Measurements from ENCODE around the gene ILF2.

The ILF2 gene

DNA sequence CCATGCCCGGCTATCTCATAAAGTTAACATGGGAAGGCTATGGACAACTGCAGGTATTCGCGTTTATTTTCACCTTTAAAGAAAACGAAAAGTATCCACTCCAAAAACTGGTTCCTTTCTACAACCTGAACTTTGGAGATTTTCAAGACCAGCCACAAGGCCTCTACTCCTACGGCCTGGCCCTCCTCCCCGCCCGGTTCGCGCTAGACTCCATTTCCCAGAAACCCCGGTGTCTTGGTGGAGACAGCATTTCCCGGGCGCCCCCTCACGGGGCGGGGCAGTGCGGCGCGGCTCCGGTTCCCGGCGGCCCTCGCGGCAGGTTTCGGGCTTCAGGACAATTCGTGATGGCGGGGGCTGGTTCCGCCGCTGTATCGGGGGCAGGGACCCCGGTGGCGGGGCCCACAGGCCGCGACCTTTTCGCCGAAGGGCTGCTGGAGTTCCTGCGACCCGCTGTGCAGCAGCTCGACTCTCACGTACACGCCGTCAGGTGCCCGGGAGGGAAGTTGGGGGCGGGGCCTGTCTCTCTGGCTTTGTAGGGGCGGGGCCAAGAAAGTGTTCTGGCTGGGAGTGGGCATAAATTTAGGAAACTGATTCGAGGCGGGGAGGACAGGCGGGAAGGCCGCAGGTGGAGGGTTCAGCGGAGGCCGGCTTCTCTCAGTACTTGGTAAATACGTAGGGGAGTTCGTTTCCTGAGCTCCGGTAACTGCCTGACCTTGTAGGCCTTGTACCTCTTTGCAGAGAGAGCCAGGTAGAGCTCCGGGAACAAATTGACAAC is 12.2 kb downstream of the ILF2 start, which contains the start of gene SNAPIN:
Gene SNAPIN (plus strand): TSS at position 304 of the 775 bp plus-strand sequence. CDS start 41 bp downstream, at position 345.
- DNase-seq (ENCODE audit: low read depth, low spot score): no peak
- Histone ChIP-seq H3K9ac (ENCODE audit: insufficient read length) (peak within 1 kb of the TSS; percentile 91), H3K4me3 (peak within 1 kb of the TSS; percentile 99), H3K36me3 (ENCODE audit: insufficient read depth, low read length) (peaks cover 30% of the 10 kb centered on the region), H3K9me3 (ENCODE audit: low read depth, low read length) (no peaks in the 10 kb centered on the region), H3K27ac (peak within 1 kb of the TSS; percentile 76)
- TF ChIP-seq FOXP2 (optimal IDR thresholded peaks at IDR 0.05; ENCODE audit: control extremely low read depth, extremely low read length, insufficient read depth) (no peak), POLR2AphosphoS5 (IDR thresholded peaks at IDR 0.05; ENCODE audit: borderline replicate concordance, low read depth, low read length) (peak; percentile 89)

GRCh38 chr1:153655333-153655732 is 15.5 kb downstream of the ILF2 start:
- H3K9me3 ChIP-seq (ENCODE audit: low read depth, low read length): no peaks in the 10 kb centered on the region
- H3K4me3 ChIP-seq: no peak overlapping the region
- no peak overlapping the region for H3K27ac ChIP-seq
- no peak overlapping the region for H3K9ac ChIP-seq (ENCODE audit: insufficient read length)
- no peaks in the 10 kb centered on the region for H3K36me3 ChIP-seq (ENCODE audit: insufficient read depth, low read length)
- no peak for DNase-seq (ENCODE audit: low read depth, low spot score)
- TF ChIP-seq FOXP2 (optimal IDR thresholded peaks at IDR 0.05; ENCODE audit: control extremely low read depth, extremely low read length, insufficient read depth) (no peak), EZH2 (IDR thresholded peaks at IDR 0.05) (no peak), POLR2AphosphoS5 (IDR thresholded peaks at IDR 0.05; ENCODE audit: borderline replicate concordance, low read depth, low read length) (no peak)

- TF ChIP-seq FOXP2 (optimal IDR thresholded peaks at IDR 0.05; ENCODE audit: control extremely low read depth, extremely low read length, insufficient read depth) (no peak), EZH2 (IDR thresholded peaks at IDR 0.05) (no peak), POLR2AphosphoS5 (IDR thresholded peaks at IDR 0.05; ENCODE audit: borderline replicate concordance, low read depth, low read length) (no peak)
- no peaks in the 10 kb centered on the region for H3K36me3 ChIP-seq (ENCODE audit: insufficient read depth, low read length)
- no peak for DNase-seq (ENCODE audit: low read depth, low spot score)
- no peak overlapping the region for H3K4me3 ChIP-seq
- no peak overlapping the region for H3K9ac ChIP-seq (ENCODE audit: insufficient read length)
- peak overlapping the region; percentile 48 for H3K27ac ChIP-seq
- no peaks in the 10 kb centered on the region for H3K9me3 ChIP-seq (ENCODE audit: low read depth, low read length)
These were observed 17.8 kb downstream of the ILF2 start for GRCh38 chr1:153652805-153653500.

GRCh38 chr1:153651771-153652170 is 19.0 kb downstream of the ILF2 start:
- Histone ChIP-seq H3K27ac (no peak overlapping the region), H3K36me3 (ENCODE audit: insufficient read depth, low read length) (no peaks in the 10 kb centered on the region; the same call in 1 of the 2 replicates)
- TF ChIP-seq FOXP2 (optimal IDR thresholded peaks at IDR 0.05; ENCODE audit: control extremely low read depth, extremely low read length, insufficient read depth): no peak
- no peak for TF ChIP-seq EZH2 (IDR thresholded peaks at IDR 0.05)
- TF ChIP-seq POLR2AphosphoS5 (IDR thresholded peaks at IDR 0.05; ENCODE audit: borderline replicate concordance, low read depth, low read length): no peak

GRCh38 chr1:153649863-153650235 is 20.9 kb downstream of the ILF2 start:
- Histone ChIP-seq H3K36me3 (ENCODE audit: insufficient read depth, low read length) (peaks cover 18% of the 10 kb centered on the region), H3K27ac (no peak overlapping the region), H3K9me3 (ENCODE audit: low read depth, low read length) (no peaks in the 10 kb centered on the region), H3K4me3 (no peak overlapping the region), H3K9ac (ENCODE audit: insufficient read length) (no peak overlapping the region)
- TF ChIP-seq POLR2AphosphoS5 (IDR thresholded peaks at IDR 0.05; ENCODE audit: borderline replicate concordance, low read depth, low read length) (no peak), FOXP2 (optimal IDR thresholded peaks at IDR 0.05; ENCODE audit: control extremely low read depth, extremely low read length, insufficient read depth) (no peak), EZH2 (IDR thresholded peaks at IDR 0.05) (no peak)
- no peak for DNase-seq (ENCODE audit: low read depth, low spot score)

More at GRCh38 chr1:153651771-153652170, 19.0 kb downstream of the ILF2 start:
- no peak for DNase-seq (ENCODE audit: low read depth, low spot score)
- Histone ChIP-seq H3K9ac (ENCODE audit: insufficient read length) (no peak overlapping the region), H3K9me3 (ENCODE audit: low read depth, low read length) (no peaks in the 10 kb centered on the region), H3K4me3 (no peak overlapping the region)

DNA sequence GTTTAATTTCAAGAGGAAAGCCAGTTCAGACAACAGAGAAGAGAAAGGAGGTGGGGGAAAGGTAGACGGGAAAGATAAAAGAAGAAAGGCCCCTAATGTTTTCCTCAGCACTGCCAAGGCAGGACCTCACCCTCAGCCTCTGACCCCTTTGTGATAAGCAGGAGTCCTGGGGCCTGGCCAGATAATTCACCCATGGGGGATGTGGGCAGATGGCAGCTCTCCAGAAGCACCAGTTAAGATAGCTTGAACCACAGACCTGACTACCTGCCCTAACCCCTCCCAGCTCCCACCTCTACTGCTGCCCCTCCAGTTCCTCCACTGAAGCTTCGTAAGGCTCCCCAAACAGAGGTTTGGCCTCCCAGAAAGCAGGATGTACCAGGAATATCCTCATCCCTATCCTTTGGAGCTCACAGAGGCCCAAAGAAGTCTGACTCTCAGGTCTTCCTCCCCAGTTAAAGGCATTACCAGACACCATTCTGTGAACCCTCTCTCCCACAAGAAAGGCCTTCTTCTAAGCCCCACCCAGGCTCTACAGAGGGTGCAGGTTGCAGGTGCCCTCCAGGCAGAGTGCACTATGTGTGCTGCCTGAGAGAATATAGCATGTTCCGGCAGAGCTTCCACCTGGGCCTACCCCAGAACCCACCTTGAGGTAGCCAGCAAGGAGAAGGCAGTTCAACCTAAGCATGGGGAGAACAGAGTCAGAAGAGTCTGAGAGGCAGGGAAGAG is 21.5 kb downstream of the ILF2 start:
- Histone ChIP-seq H3K4me3 (no peak overlapping the region), H3K27ac (no peak overlapping the region), H3K9me3 (ENCODE audit: low read depth, low read length) (no peaks in the 10 kb centered on the region), H3K9ac (ENCODE audit: insufficient read length) (no peak overlapping the region), H3K36me3 (ENCODE audit: insufficient read depth, low read length) (peaks cover 24% of the 10 kb centered on the region)
- TF ChIP-seq FOXP2 (optimal IDR thresholded peaks at IDR 0.05; ENCODE audit: control extremely low read depth, extremely low read length, insufficient read depth) (no peak), POLR2AphosphoS5 (IDR thresholded peaks at IDR 0.05; ENCODE audit: borderline replicate concordance, low read depth, low read length) (0 out of 2 replicates have a peak, but pooled peaks have one; percentile 38)
- no peak for DNase-seq (ENCODE audit: low read depth, low spot score)

DNA sequence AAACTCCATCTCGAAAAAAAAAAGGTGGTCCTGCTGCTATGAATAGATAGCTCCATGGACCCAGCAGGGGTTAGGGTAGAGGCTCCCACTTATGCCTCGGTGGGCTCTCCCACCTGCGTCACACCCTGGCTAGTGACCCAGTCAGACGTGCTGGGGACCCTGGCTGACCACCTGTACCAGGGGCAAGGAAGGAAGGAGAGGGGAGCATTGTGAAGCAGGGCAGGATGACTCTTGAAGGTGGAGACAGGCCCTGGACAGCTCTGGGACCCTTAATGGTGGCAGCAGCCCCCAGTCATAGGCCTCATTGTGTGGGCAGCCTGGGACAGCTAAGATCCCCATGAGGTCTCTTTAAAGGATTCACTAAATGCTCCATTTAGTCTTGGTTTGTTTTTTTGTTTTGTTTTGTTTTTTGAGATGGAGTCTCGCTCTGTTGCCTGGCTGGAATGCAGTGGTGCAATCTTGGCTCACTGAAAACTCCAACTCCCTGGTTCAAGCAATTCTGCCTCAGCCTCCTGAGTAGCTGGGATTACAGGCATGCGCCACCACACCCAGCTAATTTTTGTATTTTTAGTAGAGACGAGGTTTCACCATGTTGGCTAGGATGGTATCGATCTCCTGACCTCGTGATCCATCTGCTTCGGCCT is 22.7 kb downstream of the ILF2 start:
- Histone ChIP-seq H3K27ac (no peak overlapping the region), H3K4me3 (no peak overlapping the region), H3K9ac (ENCODE audit: insufficient read length) (no peak overlapping the region), H3K36me3 (ENCODE audit: insufficient read depth, low read length) (peaks cover 35% of the 10 kb centered on the region), H3K9me3 (ENCODE audit: low read depth, low read length) (no peaks in the 10 kb centered on the region)
- no peak for DNase-seq (ENCODE audit: low read depth, low spot score)
- TF ChIP-seq POLR2AphosphoS5 (IDR thresholded peaks at IDR 0.05; ENCODE audit: borderline replicate concordance, low read depth, low read length): peak; percentile 51
- TF ChIP-seq FOXP2 (optimal IDR thresholded peaks at IDR 0.05; ENCODE audit: control extremely low read depth, extremely low read length, insufficient read depth): no peak

All from SK-N-MC (cell line).